ENCODE results near the gene OR1I1. TPM values are rescaled to one million over a fixed set of nuclear protein-coding genes. Genes with fewer than 3 reads are reported as not detected.

OR1I1 gene
- total RNA-seq, 1 experiment from 2014 or later, result not detected

DNA sequence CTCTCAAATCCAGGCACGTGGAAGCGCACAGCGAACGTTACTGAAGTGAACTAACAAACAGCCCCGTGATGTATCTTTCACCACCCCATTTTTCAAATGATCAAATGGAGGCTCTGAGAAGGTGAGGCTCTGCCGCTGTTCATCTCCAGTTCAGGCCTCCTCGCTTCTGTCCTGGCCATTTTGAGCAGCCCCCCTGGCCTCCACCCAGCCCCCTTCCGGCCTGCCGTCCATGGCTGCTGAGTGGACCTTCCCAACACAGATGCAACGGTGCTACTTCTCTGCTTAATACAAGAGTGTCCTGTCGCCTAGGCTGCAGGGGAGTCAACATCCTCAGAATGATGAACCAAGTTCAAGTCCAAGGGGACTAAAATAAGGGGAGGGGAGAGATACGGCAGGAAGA is 34.8 kb downstream of the OR1I1 start:
- no peak for DNase-seq (ENCODE audit: low read depth)

DNA sequence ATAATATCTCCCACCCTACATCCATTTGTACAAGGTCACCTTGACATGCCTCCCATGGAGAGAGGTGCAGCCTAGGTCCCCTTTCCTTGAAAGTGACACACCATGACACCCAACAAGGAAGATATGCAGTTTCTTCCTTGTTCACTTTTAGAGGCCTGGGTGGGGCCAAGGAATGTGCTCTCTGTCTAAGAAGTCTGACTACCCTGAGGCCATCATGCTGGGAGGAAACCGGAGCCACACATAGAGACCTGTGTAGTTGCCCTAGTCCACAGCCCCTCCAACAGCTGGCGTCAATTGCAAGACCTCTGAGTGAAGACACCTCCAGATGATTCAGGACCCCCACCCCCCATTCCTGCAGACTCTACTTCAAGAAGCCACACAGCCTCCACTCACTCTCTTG is 36.2 kb downstream of the OR1I1 start:
- no peak for DNase-seq (ENCODE audit: low read depth)

DNA sequence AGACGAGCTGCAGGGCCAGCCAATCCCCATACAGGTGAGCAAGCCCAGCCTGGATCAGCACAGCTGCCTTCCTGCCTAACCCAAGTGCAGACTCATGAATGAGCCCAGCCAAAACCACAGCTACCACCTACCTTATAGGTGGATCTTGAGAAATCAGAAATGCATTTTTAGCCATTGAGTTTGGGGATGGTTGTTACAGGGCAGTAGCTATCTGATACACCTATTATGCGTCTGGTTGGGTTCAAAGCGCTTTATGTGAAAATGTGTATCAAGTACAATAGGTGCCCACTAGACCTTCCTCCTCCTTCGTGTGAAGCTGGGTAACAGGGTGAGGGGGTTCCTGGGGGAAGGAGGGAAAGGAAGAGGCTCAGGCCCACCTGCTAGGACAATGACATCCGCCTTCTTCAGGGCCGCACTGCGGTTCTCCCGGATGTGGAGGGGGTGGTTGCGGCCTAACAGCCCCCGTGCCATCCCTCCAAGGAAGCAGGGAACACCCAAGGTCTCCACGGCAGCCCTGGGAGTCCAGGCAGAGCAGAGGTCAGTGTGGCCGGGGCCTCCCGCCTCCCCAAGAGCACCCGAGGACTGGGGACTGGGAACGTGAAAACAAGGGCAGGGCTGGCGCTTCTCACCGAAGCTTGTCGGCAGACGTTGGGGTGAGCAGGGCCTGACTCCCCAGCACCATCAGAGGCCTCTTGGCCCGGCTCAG is 36.9 kb downstream of the OR1I1 start:
- DNase-seq (ENCODE audit: low read depth), result no peak

DNA sequence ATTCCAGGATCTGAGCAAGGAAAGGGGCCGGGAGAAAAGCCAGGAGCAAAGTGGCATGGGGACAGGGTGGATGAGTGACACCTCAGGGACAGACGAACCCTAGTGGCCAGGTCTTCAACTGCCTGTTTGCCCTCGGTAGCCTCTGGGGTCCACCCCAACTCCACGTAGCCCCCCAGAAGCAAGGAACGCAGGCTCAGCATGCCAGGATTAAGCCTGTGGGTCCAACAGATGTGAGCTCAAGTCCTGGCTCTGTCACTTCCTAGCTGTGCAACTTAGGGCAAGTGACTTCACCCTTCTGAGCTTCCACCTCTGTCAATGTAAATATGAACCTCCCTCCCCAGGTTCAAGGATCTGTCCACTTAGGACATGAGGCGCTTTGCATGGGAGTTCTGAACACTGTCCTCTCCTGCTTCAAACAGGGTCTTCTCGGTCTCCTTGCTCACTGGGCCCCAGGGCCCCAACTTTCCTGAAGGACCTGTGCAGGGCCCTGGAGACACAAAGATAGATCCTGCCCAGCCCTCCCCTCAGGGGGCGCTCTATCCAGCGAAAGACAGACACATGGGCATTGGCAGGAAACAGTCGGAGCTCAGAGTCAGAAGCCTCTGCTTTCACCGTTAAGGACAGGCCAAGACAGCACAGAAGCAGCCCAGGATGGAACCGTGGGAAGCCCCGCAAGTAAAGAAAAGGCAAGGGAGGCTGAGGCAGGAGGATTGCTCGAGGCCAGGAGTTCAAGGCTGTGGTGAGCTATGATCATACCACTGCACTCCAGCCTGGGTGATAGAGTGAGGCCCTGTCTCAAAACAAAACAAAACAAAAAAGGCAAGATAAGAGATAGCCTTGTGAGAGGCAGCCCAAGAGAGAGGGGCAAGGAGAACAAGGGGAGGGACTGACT is 38.4 kb downstream of the OR1I1 start:
- no peak for DNase-seq (ENCODE audit: low read depth)

DNA sequence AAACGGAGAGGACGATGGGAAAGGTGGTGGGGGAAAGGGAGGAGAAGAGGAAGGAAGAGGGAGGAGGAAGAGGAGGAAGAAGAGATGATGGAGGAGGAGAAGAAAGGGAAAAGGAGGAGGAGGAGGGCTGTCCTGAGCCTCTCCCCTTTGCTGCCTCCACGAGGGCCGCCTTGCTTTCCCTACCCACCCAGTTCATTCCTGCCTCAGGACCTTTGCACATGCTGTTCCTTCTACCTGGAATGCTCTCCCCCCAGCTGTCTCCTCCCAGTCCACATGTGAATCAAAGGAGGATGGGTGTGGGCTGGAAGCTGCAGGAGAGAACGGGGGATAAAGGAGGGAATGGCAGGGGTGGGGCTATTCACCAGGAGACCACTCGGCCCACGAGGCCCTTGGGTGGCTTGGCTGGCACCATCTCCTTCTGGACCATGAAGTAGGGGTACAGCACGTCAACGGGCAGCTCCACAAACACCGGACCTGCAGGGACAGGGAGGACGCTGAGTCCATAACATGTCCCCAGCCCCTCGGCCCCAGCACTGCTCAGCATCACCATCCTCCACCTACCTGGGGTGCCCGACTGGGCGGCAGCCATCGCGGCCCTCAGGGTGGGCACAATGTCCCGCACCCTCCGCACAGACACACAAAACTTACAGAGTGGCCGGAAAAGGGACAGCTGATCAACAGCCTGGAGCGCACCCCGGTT is 40.5 kb downstream of the OR1I1 start:
- DNase-seq (ENCODE audit: low read depth), result no peak

DNA sequence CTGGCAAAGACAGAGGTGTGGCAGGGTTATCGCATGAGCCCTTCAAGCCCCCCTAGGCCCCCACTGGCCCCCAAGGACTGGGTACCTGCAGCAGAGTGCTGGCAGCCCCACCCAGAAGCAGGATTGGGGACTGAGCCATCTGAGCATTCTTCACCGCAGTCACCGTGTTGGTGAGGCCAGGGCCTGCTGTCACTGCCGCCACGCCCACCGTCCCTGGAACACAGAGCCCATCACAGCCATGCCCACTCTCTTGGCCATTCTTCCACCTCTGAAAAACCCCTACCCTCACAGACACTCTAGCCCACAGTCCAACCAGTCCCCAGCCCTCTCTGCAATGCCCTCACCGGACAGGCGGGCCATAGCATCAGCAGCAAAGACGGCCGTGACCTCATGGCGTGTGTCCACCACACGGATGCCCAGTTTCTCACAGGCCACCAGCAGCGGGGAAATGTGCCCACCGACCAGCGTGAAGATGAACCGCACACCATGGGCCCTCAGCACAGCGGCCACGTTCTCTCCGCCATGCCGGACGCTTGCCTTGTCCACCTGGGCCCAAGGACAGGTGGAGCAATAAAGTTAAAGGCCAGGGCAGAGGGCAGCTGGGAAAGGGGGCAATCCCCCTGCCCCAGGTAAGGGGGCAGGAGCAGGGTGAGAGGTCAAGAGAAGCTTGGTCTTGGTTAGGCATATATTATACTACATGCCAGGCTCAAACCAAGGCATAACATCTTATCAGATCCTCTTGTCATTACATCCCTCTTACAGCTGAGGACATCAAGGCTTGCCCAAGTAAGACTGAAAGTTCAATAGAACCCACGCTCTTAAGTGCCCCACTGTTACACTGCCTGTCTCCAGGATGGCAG is 41.2 kb downstream of the OR1I1 start:
- DNase-seq (ENCODE audit: low read depth), result no peak

DNA sequence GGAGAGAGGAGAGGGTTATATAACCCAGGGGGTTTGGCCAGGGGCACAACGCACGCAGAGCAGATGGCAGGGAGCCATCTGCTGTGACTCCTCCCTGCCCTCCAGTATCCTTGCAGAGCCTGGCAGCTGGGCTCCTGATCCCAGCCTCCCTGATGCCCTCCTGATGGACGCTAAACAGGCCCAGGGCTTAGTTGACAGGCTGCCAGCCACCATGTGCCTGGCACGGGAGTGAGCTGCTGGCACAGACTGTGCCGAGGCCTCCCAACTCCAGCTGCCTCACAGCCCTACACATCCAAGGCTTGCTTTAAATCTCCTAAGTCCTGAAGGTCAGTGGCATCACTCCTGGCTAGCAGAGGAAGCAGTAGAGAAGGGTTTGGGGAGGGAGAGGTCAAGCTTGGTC is 41.9 kb downstream of the OR1I1 start:
- DNase-seq (ENCODE audit: low read depth), result no peak

DNA sequence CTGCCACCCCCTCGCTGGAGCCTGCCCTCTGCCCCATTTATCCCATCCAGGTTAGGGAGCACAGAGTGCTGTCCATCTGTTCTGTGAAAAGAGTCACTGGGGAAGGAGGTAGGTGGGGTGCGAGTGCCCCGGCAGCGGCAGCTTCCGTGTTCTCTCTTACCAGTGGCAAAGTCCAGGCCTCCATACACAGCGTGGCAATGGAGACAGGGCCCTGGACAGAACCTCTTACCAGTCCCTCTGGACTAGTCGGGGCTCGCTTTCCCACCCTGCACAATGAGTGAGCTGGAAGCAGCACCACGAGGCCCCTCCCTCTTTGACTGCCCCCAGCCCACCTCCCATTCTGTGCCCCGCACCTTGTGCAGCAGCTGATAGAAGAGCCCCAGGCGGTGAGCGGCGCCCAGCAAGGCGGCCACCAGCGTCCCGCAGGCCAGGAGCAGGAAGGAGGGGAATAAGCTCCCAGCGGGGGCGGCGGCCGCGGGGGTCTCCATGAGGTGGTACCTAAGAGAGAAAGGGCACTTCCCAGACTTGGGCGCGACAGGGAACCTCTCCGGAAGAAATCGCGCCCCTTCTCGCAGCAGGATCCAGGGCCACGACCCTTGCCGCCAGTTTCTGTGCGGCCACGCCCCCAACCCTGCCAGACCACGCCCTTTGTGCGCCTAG is 42.7 kb downstream of the OR1I1 start:
- no peak for DNase-seq (ENCODE audit: low read depth)

DNA sequence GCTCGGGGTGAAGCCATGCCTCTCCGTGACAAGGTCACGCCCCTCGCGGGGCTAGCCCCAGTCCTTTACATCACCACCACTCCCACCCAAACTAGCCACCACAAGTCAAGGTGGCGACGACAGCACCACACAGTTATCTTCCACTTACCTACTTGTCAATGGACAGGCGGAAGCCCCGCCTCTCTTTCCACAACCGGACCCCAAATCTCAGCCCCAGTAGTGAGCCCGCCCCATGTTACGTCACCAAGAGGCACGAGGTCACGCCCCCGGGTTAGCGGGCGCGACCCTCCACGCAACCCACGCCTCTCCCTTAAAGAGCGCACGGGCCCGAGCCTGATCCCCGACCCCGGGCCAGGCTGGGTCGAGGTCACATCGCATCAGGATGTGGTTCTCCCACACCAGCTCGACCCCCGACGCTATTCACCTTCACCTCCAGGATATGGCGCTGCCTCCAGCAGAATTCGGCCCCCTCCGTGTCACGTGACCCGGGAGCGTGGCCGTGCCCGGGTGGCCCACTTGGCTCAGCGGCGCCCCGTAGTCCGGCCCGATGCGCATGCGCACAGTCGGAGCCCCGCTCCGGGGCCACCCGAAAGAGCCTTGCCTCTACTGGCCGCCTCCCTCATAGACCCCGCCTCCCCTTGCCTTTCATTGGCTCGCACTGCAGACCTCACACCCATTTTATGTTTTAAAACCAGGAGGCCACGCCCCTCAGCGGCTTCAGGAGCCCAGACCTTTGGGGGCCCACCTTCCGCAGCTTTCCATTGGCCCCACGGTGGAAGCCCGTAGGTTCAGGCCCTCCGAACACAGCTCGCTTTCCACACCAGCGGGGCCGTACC is 43.4 kb downstream of the OR1I1 start:
- DNase-seq (ENCODE audit: low read depth), result peak; percentile 99

DNA sequence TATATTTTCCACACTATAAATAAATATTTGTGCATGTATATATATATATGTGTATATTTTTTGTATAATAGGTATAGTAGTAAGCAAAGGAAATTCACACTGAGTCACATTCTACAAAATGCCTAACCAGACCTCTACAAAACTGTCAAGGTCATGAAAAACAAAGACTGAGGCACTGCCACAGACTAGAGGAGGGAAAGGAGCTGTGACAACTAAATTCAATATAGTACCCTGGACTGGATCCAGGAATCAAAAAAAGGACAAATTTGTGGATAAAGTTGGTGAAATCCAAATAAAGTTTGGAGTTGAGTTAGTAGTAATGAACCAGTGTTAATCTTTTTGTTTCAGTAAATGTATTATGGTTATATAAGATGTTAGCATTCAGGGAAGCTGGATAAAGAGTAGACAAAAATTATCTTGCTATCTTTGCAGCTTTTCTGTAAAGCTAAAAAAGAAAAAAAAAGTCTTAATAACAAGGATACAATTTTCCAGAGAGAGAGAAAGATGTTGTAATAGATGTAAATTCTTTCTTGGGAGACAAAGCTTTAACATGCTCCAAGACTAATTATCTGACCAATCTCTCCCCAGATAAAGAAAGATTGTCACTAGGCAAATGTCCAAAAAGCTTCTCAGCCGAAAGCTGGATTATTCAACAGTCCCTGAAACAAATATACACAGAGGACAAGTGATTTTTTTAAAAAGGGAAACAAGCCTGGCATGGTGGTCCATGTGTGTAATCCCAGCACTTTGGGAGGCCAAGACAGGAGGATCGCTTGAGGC is 44.3 kb downstream of the OR1I1 start:
- DNase-seq (ENCODE audit: low read depth), result no peak

DNA sequence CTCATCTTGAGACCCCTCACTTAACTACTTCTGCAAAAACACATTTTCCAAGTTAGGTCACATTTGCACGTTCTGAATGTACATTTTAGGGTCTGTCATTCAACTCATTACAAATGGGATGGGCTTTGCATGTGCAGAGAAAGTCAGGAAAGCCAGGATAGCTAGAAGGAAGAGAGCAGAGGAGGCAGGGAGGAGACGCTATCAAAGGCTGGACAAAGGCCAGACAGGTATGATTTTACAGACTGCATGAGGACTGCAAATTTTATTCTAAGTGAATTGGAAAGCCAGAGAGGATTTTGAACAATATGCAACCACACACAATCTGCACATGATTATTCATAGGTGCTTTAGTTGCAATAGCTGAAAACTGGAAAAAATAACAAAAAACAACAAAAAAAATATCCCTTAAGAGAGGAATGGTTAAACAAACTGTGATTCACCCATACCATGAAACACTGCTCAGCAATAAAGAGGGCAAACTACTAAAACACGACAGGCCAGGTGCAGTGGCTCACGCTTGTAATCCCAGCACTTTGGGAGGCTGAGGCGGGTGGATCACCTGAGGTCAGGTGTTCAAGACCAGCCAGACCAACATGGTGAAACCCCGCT is 46.3 kb downstream of the OR1I1 start:
- DNase-seq (ENCODE audit: low read depth), result no peak

DNA sequence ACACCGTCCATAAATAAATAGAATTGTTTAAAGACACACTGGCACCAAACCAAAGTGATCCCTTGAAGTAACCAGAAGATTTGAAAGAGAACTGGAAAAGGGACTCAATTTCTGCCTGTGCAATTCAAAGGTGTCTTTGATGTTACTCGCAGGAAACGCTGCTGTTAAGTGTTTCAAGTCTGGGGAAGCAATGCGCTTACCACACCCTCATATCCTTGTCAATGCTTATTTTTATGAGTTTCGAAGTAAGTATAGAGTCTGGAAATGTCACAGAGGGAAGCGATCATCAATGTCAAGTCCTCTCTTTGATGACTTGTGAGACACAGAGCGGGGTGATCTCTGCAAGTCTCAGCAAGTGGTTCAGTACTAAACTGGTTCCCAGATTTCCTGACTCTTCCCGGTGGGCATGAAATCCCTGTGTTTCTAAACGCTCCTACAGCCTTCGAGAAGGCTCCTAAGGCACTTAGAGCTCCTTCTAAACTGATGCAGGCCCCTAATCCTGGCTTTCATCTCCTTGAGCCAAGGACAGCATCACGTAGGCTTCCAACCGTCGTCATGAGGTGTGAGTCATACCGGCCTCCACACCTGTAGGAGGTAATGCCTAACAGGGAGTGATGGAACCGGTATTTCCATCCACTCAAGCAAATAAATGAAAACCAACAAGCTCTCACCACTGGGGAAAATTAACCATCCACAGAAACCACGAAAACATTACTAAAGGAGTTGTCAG is 48.0 kb downstream of the OR1I1 start:
- DNase-seq (ENCODE audit: low read depth), result no peak

DNA sequence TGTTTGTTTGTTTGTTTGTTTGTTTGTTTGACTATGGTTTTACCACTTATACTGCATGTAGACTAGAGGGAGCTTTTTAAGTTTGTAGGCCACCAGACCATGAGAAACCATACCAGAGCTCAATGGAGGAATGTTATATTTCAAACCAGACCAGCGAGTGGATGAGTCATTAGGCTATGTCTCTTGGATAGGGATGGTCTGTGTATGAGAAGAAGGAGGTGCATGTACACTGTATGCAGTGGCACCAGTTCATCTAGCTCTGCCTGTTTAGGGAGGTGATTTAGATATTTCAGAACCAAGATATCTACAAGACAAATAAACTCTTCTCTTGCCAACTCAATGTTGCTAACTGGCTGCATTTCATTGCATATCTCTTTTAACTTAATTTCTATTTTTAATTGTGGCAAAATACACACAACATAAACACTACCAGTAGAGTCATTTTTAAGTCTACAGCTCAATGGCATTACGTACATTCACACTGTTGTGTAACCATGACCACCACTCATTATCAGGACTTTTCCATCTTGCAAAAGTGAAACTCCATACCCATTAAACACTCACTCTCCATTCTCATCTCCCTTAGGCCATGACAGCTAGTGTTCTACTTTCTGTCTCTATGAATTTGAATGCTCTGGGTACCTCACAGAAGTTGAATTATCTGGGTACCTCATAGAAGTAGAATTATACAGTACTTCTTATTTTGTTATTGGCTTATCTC is 54.4 kb downstream of the OR1I1 start:
- no peak for DNase-seq (ENCODE audit: low read depth)

DNA sequence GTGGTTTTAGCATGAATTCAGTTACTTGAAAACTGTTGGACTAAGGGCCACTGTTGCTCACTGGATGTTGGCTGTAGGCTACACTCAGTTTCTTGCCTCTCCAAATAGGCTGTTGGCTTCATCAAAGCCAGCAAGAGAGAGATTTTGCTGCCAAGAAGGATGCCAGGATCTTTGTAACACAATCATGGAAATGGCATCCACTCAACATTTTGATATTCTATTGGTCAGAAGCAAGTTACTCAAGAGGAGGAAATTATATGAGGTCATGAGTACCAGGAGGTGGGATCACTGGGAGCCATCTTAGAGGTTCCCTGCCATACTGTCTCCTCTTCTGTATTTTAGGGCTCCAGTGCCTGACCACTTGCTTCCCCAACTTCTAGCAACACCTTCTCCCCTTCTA is 55.8 kb downstream of the OR1I1 start:
- no peak for DNase-seq (ENCODE audit: low read depth)

DNA sequence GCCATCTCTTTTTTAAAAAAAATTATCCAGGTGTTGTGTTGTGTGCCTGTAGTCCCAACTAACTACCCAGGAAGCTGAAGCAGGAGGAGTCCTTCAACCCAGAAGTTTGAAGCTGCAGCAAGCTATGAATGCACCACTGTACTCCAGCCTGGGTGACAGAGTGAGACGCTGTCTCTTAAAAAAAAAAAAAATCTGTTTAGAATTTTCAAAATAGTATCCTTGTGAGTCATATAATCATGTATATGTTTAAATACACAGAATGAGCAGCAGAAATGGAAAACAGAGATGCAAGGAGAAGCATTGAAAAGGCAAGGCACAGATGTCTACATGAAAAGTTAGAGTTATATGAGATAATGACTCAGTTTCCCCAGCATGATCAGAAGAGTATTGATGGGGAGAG is 56.4 kb downstream of the OR1I1 start:
- DNase-seq (ENCODE audit: low read depth), result no peak

DNA sequence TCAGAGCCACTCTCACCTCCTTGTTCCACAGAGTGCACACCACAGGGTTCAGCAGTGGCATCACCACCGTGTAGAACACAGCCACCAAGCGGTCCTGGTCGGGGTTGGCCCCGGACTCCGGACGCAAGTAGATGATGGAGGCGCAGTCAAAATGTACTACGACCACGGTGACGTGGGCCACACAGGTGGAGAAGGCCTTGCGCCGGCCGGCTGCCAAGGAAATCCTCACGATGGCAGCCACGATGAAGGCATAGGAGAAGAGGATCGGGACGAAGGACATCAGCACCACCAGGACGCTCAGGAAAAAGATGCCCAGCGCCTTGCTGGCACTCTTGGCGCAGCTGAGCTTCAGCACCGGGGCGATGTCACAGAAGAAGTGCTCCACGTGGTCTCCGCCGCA is 59.1 kb downstream of the OR1I1 start:
- no peak for DNase-seq (ENCODE audit: low read depth)

DNA sequence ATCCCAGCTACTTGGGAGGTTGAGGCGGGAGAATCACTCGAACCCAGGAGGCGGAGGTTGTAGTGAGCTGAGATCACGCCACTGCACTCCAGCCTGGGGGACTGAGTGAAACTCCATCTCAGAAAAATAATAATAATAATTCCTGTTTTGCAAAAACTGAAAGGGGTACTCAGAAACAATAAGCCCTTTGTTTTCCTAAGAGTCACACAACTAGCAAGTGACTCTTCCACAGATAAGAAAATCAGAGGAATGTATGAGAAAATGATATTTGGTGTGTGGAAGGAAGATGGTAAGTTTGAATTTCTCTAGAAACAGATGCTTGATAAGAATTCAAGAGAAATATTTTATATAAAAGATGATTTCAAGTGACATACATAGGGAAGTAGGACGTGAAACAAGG is 60.3 kb downstream of the OR1I1 start:
- DNase-seq (ENCODE audit: low read depth), result no peak
